Transverse colon (tissue), 4 donors: ENCODE measurements around the gene TRIM59. TPM values are rescaled to one million over a fixed set of nuclear protein-coding genes. Genes with fewer than 3 reads are reported as not detected.

Experiments used
- DNase-seq: peaks from one replicate; pipeline ENCODE4 v3.0.0-alpha.2; 2019
- H3K27ac ChIP-seq, 4 donors: fragments of 200-600 bp; sonication (generic); 2 replicates each; pipeline ENCODE4 v1.5.1; 2016 to 2018; ENCODE audit warnings: inconsistent platforms in 4 of 4
- H3K27me3 ChIP-seq: fragments of 200-600 bp; sonication (generic); 2 replicates; pipeline ENCODE4 v1.5.1; 2017; ENCODE audit warnings: inconsistent platforms
- H3K36me3 ChIP-seq, 4 donors: fragments of 200-600 bp; sonication (generic); 2 replicates each; pipeline ENCODE4 v1.5.1; 2017 to 2019; ENCODE audit warnings: inconsistent platforms in 4 of 4
- H3K4me1 ChIP-seq, 4 donors: fragments of 200-600 bp; sonication (generic); 2 replicates each; pipeline ENCODE4 v1.5.1; 2017 to 2020; ENCODE audit warnings: inconsistent platforms in 4 of 4
- H3K4me3 ChIP-seq, 4 donors: fragments of 200-600 bp; sonication (generic); 1 replicate in 1 of 4; 2 replicates in 3 of 4; pipeline versions ENCODE4 v1.5.1 to v1.6.1; 2017 to 2019; ENCODE audit warnings: inconsistent platforms in 4 of 4
- H3K9me3 ChIP-seq, 2 donors: fragments of 200-600 bp; sonication (generic); 2 replicates each; pipeline ENCODE4 v1.5.1; 2017 to 2019; ENCODE audit warnings: inconsistent platforms in 2 of 2
- CTCF ChIP-seq, 5 experiments: fragments of 200-600 bp in 3 of 5; fragments of 450-650 bp in 2 of 5; sonication (generic) in 3 of 5; IDR thresholded peaks; 1 replicate in 2 of 5; 2 replicates in 3 of 5; pipeline ENCODE4 v1.5.1; 2016 to 2017; ENCODE audit warnings: antibody characterized with exemption in 5 of 5, inconsistent platforms in 3 of 5, mild to moderate bottlenecking in 2 of 5, moderate library complexity in 1 of 5
- EP300 ChIP-seq: sonication (generic); formaldehyde crosslinking; IDR thresholded peaks from one replicate; pipeline ENCODE4 v1.6.1; 2017; ENCODE audit warnings: antibody characterized with exemption, low read depth
- POLR2A ChIP-seq: fragments of 450-650 bp; IDR thresholded peaks from one replicate; pipeline ENCODE4 v1.6.1; 2016; ENCODE audit warnings: antibody characterized with exemption, mild to moderate bottlenecking, moderate library complexity
- POLR2AphosphoS5 ChIP-seq, 3 donors: sonication (generic); formaldehyde crosslinking; IDR thresholded peaks; one replicate each; pipeline ENCODE4 v1.6.1; 2016; ENCODE audit warnings: antibody characterized with exemption in 3 of 3
- WGBS, 2 donors: methylation state at CpG; one replicate each; pipeline ENCODE4 v1.1.5; 2018; ENCODE audit warnings: low coverage in 1 of 2; 5-methylcytosine and 5-hydroxymethylcytosine counted together
- in situ Hi-C, 4 donors: fragments of 200-750 bp; cut with MboI; loops; one replicate each; pipeline versions ENCODE4 v1.15.0 to v1.15.1; 2017; ENCODE audit warnings: low sequenced_read_pairs in 3 of 4, low pct_ligation_motif_present in 1 of 4, low pct_unique_long_range_greater_than_20kb in 1 of 4
- intact Hi-C: fragments of 100-400 bp; cut with DNase I; formaldehyde crosslinking; loops from one replicate; pipeline ENCODE4 v1.15.1; 2023; ENCODE audit warnings: low total_unique reads
- total RNA-seq, 4 donors: library from RNA; depleted of rRNA; stranded (reverse); fragments of >200 nt; gene quantifications; one replicate each; pipeline ENCODE4 v1.1.0, GENCODE V29; 2016

TRIM59 gene
- total RNA-seq, 4 donors from 2014 or later, result 1.9 to 10.9 (median 8.4) TPM; not detected in 1

- 26 to 37% methylated on average over 3 of the region's 3 CpGs for WGBS, 2 donors
- no peak overlapping the region for H3K4me3 ChIP-seq
- DNase-seq, result peak; percentile 65
- TF ChIP-seq EP300 (no peak), POLR2AphosphoS5 (IDR thresholded peaks at IDR 0.05) (no peak), CTCF (IDR thresholded peaks at IDR 0.05) (peak; percentile 78 to 91 (median 82))
- in situ Hi-C loops, result loop anchor here in 2 of 4 donors (10.0 kb wide), 2 partner anchors 379 to 389 kb away; no protein-coding TSS in a partner anchor
- peaks cover 0 to 27% (median 7%) of the 10 kb centered on the region in 4 donors for H3K36me3 ChIP-seq
- no peak overlapping the region for H3K27ac ChIP-seq
- no peaks in the 10 kb centered on the region for H3K27me3 ChIP-seq
- intact Hi-C loops, result loop anchor here (2.0 kb wide), 1 partner anchor 383 kb away; no protein-coding TSS in a partner anchor
- no peaks in the 10 kb centered on the region for H3K9me3 ChIP-seq
- no peaks in the 10 kb centered on the region for H3K4me1 ChIP-seq
Measured at GRCh38 chr3:160413613-160414248, 35.9 kb downstream of the TRIM59 start.

GRCh38 chr3:160412477-160412876, 37.1 kb downstream of the TRIM59 start:
- no peak for TF ChIP-seq EP300
- no peak for TF ChIP-seq POLR2AphosphoS5 (IDR thresholded peaks at IDR 0.05)
- TF ChIP-seq POLR2A, result no peak
- no peak for TF ChIP-seq CTCF (IDR thresholded peaks at IDR 0.05)
- intact Hi-C loops, result no loop called here

GRCh38 chr3:160409812-160410610, 39.6 kb downstream of the TRIM59 start:
- H3K27me3 ChIP-seq, result no peaks in the 10 kb centered on the region
- intact Hi-C loops (no loop called here), in situ Hi-C loops (loop anchor here in 2 of 4 donors (10.0 kb wide), 2 partner anchors 375 to 385 kb away; no protein-coding TSS in a partner anchor)
- H3K27ac ChIP-seq, result no peak overlapping the region
- H3K4me3 ChIP-seq, result no peak overlapping the region
- no peaks in the 10 kb centered on the region for H3K4me1 ChIP-seq
- DNase-seq, result no peak
- TF ChIP-seq POLR2A, result no peak
- TF ChIP-seq EP300, result no peak
- TF ChIP-seq POLR2AphosphoS5 (IDR thresholded peaks at IDR 0.05), result no peak
- no peak for TF ChIP-seq CTCF (IDR thresholded peaks at IDR 0.05)
- H3K9me3 ChIP-seq, result no peaks in the 10 kb centered on the region
- WGBS, 2 donors, result 72 to 85% methylated on average over 6 to 10 of the region's 10 CpGs
- H3K36me3 ChIP-seq, result peaks cover 0 to 10% (median under 1%) of the 10 kb centered on the region in 4 donors

More at GRCh38 chr3:160412477-160412876, 37.1 kb downstream of the TRIM59 start:
- no peaks in the 10 kb centered on the region for H3K9me3 ChIP-seq
- H3K4me3 ChIP-seq, result no peak overlapping the region
- no peaks in the 10 kb centered on the region for H3K27me3 ChIP-seq
- in situ Hi-C loops, result loop anchor here in 2 of 4 donors (10.0 kb wide), 2 partner anchors 378 to 388 kb away; no protein-coding TSS in a partner anchor
- WGBS, 2 donors, result 22 to 77% methylated on average over 1 of the region's 1 CpG
- no peak overlapping the region for H3K27ac ChIP-seq
- DNase-seq, result no peak
- no peaks in the 10 kb centered on the region for H3K4me1 ChIP-seq
- H3K36me3 ChIP-seq, result peaks cover 0 to 17% (median 7%) of the 10 kb centered on the region in 4 donors

- Histone ChIP-seq H3K27ac (peak overlapping the region; percentile 1 to 94 (median 91)), H3K4me1 (peaks cover 0 to 35% (median 10%) of the 10 kb centered on the region in 4 donors), H3K36me3 (peaks cover 0 to 4% (median 0%) of the 10 kb centered on the region in 4 donors), H3K4me3 (peak overlapping the region in 1 of 4 donors; percentile 96), H3K27me3 (no peaks in the 10 kb centered on the region), H3K9me3 (no peaks in the 10 kb centered on the region)
- WGBS, 2 donors, result 28 to 53% methylated on average over 7 of the region's 7 CpGs
- no peak for DNase-seq
- intact Hi-C loops, result no loop called here
- in situ Hi-C loops, result no loop called here
- TF ChIP-seq EP300 (no peak), POLR2A (no peak), POLR2AphosphoS5 (IDR thresholded peaks at IDR 0.05) (no peak), CTCF (IDR thresholded peaks at IDR 0.05) (no peak)
Measured at GRCh38 chr3:160403796-160404470, 45.7 kb downstream of the TRIM59 start.
